IPS-15b (cell line): ENCODE results near the gene ATXN1.
"Not testable (repeated sequence)": the region's sequence is repeated elsewhere in the genome, so short reads cannot be mapped to it uniquely, and the experiment has no call there.

Experiments used
- H3K27me3 ChIP-seq: one replicate; pipeline ENCODE4 v1.6.1; 2013; ENCODE audit warnings: low read length; ENCODE audit not compliant: control insufficient read depth, insufficient read depth
- H3K36me3 ChIP-seq: one replicate; pipeline ENCODE4 v1.6.1; 2013; ENCODE audit warnings: low read length; ENCODE audit not compliant: control insufficient read depth, insufficient read depth
- H3K4me1 ChIP-seq: one replicate; pipeline ENCODE4 v1.6.1; 2013; ENCODE audit warnings: mild to moderate bottlenecking, low read length; ENCODE audit not compliant: control insufficient read depth, insufficient read depth
- H3K4me3 ChIP-seq: one replicate; pipeline ENCODE4 v1.5.1; 2013; ENCODE audit warnings: low read depth, low read length
- H3K9ac ChIP-seq: one replicate; pipeline ENCODE4 v1.6.1; 2013; ENCODE audit warnings: low read depth, mild to moderate bottlenecking, low read length
- H3K9me3 ChIP-seq: one replicate; pipeline ENCODE4 v1.6.1; 2013; ENCODE audit warnings: mild to moderate bottlenecking, low read length; ENCODE audit not compliant: control insufficient read depth, insufficient read depth

ATXN1 gene

DNA sequence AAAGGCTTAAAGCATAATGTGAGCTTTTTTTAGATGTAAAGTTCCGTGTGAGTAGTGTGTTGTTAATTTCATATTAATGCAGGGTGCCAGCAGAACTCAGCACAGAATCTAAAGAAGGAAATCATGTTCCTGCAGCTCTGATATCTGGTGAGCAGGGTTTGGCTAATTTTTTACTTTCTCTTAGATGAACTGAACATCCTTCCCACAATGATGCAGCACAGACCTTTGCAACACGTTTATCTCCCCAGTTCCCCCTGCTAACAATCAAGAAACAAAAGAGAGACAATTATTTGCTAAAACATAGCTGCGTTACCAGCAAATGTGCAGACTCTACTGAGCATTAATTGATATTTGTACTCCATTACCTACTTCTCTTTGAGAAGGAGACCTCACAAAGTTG, 39.1 kb upstream of the ATXN1 start:
- Histone ChIP-seq H3K4me1 (peaks cover 20% of the 10 kb centered on the region), H3K9me3 (no peaks in the 10 kb centered on the region), H3K4me3 (no peak overlapping the region), H3K36me3 (no peaks in the 10 kb centered on the region), H3K27me3 (no peaks in the 10 kb centered on the region), H3K9ac (no peak overlapping the region)

DNA sequence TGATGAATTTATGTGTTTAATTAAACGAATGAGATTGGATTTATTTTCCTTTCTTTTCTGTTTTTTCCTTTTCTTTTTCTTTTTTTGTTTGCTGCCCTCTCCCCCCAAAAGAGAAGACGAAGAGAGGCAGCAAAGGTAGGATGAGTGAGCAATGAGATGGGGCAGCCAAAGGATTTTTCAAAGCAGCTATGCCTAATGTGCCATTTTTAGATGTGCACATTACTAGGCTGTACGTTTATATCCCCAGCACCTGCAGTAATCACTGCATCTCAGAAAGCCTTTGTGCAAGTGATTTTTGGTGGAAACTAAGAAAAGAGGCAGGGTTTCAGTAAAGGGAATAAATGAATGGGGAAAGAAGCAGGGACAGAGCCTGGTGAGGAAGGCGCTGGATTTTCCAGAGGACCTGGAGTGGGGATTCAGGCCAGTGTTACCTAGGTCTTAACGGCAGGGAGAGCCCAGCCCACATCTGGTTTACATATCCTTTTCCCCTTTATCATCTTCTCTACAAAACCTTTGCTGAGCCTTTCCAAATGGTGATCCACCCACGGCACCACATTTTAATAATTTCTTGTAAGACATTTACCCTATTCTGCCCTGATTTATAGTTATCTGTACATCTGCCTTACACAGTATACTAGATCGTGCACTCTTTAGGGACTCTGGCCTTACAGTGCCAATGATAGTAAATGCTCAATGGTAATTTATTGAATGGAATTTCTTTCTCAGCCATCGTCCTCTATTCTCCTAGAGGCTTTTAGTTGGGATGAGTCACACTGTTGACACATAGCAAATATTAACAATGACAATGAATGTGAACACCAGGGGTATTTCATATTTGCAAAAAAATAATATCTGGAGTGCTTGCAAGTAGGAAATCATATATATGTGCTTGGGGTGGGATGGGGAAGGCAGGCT, 38.3 kb upstream of the ATXN1 start:
- H3K9ac ChIP-seq, result no peak overlapping the region

DNA sequence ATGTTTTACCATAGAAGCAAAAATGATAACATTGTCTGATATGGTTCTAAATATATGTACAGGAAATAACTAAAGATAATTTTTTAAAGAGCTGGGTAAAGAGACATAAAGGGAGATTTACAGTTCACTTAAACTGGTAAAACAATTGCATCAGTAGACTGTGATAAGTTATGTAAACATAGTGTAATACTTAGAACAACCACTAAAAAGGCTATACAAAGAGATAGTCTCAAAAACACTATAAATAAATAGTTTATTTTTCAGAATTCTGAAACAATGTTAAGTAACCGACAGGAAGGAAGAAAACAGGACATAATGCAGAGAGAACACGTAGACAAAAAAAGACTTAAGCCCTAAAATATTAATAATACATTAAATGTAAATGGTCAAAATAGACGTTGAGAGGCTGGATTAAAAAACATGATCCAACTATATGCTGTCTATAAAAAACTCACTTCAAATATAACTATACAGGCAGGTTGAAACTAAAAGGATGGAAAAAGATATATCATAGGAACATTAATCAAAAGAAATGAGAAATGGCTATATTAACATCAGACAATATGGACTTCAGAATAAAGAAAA, 32.7 kb upstream of the ATXN1 start:
- Histone ChIP-seq H3K4me3 (no peak overlapping the region), H3K9ac (no peak overlapping the region), H3K9me3 (no peaks in the 10 kb centered on the region), H3K36me3 (peaks cover 2% of the 10 kb centered on the region), H3K4me1 (no peaks in the 10 kb centered on the region), H3K27me3 (no peaks in the 10 kb centered on the region)

More for the DNA sequence above, 38.3 kb upstream of the ATXN1 start:
- Histone ChIP-seq H3K4me1 (peaks cover 13% of the 10 kb centered on the region), H3K36me3 (no peaks in the 10 kb centered on the region), H3K9me3 (no peaks in the 10 kb centered on the region), H3K27me3 (no peaks in the 10 kb centered on the region), H3K4me3 (no peak overlapping the region)

DNA sequence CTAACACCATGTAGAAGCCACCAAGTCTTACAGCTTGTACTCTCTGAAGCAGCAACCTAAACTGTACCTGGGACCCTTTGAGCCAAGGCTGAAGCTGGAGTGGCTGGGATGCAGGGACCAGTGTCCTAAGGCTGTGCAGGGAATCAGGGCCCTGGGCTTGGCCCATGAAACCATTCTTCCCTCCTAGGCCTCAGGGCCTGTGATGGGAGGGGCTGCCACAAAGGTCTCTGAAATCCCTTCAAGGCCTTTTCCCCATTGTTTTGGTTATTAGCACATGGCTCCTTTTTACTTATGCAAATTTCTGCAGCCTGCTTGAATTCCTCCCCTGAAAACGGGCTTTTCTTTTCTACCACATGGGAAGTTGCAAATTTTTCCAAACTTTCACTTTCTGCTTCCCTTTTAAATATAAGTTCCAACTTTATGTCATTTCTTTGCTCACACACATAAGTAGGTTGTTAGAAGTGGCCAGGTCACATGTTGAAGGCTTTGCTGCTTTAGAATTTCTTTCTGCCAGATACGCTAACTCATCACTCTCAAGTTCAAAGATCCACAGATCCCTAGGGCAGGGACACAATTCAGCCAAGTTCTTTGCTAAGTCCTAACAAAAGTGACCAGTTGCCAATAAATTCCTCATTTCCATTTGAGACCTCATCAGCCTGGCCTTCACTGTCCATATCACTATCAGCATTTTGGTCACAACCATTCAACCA, 28.2 kb upstream of the ATXN1 start:
- Histone ChIP-seq H3K36me3 (peaks cover 2% of the 10 kb centered on the region), H3K4me1 (no peaks in the 10 kb centered on the region), H3K9me3 (no peaks in the 10 kb centered on the region), H3K9ac (no peak overlapping the region), H3K27me3 (no peaks in the 10 kb centered on the region), H3K4me3 (no peak overlapping the region)

DNA sequence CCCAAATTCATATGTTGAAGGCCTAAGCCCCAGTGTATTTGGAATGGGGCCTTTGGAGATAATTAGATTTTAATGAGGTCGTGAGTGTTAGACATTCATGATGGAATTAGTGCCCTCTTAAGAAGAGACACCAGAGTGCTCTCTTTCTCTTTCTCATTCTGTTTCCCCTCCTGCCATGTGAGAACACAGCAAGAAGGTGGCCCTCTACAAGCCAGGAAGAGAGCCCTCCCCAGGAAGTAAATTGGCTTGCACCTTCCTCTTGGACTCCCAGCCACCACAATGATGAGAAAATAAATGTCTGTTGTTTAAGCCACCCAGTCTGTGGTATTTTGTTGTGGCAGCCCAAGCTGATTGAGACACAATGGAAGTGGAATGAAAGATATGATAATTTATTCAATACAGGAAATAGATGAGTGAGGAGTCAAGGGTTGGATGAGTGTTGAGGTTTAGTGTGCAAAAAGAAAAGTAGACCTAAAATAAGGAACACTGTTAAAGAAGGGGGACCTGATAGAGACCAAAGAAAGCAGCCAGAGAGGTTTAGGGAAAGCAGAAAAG, 25.9 kb upstream of the ATXN1 start:
- peaks cover 2% of the 10 kb centered on the region for H3K36me3 ChIP-seq
- no peak overlapping the region for H3K9ac ChIP-seq
- no peaks in the 10 kb centered on the region for H3K9me3 ChIP-seq
- no peaks in the 10 kb centered on the region for H3K4me1 ChIP-seq
- no peaks in the 10 kb centered on the region for H3K27me3 ChIP-seq
- H3K4me3 ChIP-seq, result no peak overlapping the region

DNA sequence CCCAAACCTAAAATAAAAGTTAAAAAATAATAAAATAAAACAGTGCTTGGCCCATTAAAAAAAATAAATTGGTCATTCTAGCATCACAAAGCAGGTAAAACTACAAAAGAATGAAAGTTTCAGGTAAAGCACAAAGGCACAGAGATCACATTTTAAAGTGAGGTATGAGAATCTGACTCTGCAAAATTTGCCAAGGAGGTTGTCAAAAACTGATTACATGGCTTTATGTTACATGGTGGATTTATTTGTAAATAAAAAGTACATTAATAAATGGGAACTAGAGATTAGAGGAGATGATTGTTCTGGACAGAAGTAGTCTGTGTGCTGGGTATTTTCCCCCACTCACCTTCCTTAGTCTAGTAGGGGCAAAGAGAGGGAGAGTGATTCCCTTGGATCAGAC, 24.2 kb upstream of the ATXN1 start:
- no peaks in the 10 kb centered on the region for H3K27me3 ChIP-seq
- H3K36me3 ChIP-seq, result peaks cover 2% of the 10 kb centered on the region
- H3K9ac ChIP-seq, result no peak overlapping the region
- H3K4me3 ChIP-seq, result no peak overlapping the region
- no peaks in the 10 kb centered on the region for H3K9me3 ChIP-seq
- H3K4me1 ChIP-seq, result no peaks in the 10 kb centered on the region

DNA sequence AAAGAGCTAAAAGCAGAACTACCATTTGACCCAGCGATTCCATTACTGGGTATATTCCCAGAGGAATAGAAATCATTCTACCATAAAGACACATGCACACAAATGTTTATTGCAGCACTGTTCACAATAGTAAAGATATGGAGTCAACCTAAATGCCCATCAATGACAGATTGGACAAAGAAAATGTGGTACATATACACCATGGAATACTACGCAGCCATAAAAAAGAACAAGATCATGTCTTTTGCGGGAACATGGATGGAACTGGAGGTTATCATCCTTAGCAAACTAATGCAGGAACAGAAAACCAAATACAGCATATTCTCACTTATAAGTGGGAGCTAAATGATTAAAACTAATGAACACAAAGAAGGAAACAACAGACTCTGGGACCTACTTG, 23.7 kb upstream of the ATXN1 start:
- not testable (repeated sequence) for H3K9me3 ChIP-seq

DNA sequence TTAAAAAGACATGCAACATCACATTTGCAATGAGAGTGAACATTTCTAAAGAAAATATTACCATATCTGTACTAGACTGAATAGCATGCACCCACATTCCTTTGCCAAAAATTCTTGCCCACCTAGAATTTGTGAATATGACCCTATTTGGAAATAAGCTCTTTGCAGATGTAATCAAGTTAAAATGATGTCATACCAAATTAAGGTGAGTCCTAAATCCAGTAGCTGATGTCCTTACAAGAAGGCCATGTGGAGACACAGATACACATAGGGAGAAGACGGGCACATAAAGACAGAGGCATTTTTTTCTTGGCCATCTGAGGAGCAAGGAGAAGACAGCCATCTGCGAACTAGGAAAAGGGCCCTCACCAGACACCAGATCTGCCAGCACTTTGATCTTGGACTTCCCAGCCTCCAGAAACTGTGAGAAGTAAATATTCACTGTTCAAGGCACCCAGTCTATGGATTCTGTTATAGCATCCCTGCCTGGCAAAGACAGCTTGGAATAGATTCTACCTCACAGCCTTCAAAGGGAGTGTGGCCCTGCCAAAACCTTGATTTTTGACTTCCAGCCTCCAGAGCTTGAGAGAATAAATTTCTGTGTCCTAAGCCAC, 22.8 kb upstream of the ATXN1 start:
- Histone ChIP-seq H3K27me3 (no peaks in the 10 kb centered on the region), H3K9ac (no peak overlapping the region), H3K9me3 (no peaks in the 10 kb centered on the region), H3K36me3 (no peaks in the 10 kb centered on the region), H3K4me3 (no peak overlapping the region), H3K4me1 (no peaks in the 10 kb centered on the region)

More for the DNA sequence above, 23.7 kb upstream of the ATXN1 start:
- not testable (repeated sequence) for H3K4me3 ChIP-seq, H3K27me3 ChIP-seq, H3K36me3 ChIP-seq, H3K4me1 ChIP-seq, H3K9ac ChIP-seq

DNA sequence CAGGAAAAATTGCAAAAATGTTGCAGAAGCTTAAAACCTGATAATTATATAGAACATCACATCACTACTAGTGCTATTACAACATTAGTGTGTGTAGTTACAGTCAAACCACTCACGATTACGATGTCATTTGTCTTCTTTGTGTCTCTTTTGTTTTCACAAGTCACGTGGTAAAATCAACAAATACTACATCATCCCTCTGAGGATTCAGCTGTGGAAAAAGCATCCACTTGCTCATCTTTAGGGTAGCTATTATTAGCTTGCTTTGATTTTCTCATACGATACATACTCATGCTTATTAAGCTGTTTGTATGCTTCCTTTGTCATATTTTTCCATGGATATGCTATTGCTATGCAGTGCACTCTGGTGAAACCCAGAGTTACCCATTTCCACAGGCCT, 22.2 kb upstream of the ATXN1 start:
- H3K9ac ChIP-seq, result no peak overlapping the region
- H3K9me3 ChIP-seq, result no peaks in the 10 kb centered on the region
- no peaks in the 10 kb centered on the region for H3K36me3 ChIP-seq
- H3K4me1 ChIP-seq, result no peaks in the 10 kb centered on the region
- no peaks in the 10 kb centered on the region for H3K27me3 ChIP-seq
- H3K4me3 ChIP-seq, result no peak overlapping the region

DNA sequence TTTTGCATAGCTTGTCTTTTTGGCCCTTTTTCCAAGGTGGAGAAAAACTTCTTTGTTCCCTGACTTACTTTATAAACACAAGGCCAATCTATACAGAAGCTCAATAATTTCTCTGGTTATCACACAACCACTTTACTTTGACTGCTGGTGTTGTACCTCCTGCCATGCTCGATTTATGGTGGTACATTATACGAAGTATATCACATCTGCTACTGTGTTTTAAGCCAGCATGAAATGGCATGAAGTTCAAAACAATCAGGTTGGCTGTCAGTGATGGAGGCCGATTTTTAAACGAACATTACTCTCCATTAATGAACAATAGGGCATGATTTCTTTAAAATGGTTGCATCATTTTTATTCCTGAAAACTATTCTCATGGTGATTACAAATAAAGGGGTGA, 21.0 kb upstream of the ATXN1 start:
- H3K9ac ChIP-seq, result no peak overlapping the region
- no peak overlapping the region for H3K4me3 ChIP-seq
- no peaks in the 10 kb centered on the region for H3K9me3 ChIP-seq
- no peaks in the 10 kb centered on the region for H3K27me3 ChIP-seq
- no peaks in the 10 kb centered on the region for H3K4me1 ChIP-seq
- no peaks in the 10 kb centered on the region for H3K36me3 ChIP-seq

DNA sequence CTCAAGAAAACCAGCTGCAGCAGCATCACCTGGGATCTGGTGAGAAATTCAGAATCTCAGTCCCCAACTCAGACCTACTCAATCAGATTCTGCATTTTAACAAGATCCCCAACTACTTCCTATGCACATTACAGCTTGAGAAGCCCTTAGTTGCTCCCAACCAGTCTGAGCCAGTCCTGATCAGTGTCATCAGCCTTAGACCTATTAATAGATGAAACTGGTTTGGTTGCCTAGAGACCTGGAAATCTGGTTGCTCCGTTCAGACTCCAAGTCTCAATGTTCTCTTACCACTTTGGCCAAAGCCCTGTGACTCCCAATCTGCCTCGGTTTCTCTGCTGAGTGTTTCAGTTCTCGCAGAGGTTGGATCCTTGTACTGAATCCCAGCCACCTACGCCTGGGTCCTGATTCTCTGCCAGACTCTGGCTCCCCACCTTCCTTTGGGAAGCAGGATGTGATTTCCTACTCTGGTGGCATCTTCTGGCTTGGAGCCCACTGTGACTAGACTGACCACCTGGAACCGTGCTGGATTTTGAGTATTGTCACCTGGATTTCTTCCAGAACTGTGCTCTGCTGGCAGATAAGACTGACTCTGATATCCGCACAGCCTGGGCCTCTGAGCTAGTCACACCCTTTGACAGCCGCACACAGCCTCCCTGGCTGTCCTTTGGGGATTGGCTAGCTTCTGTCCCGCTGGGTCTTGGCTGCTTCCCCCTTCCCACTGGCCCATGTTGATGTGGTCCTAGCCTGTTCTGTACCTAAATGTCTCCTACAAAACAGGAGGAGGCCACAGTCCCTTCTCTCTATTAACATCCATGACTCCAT, 20.3 kb upstream of the ATXN1 start:
- H3K9me3 ChIP-seq, result no peaks in the 10 kb centered on the region
- H3K9ac ChIP-seq, result no peak overlapping the region
- no peak overlapping the region for H3K4me3 ChIP-seq
- H3K27me3 ChIP-seq, result no peaks in the 10 kb centered on the region
- no peaks in the 10 kb centered on the region for H3K36me3 ChIP-seq
- H3K4me1 ChIP-seq, result no peaks in the 10 kb centered on the region
